NT2/D1 (cell line): Measurements from ENCODE around the gene SLC39A11.

Experiments used
- SUZ12 ChIP-seq: IDR thresholded peaks from 2 replicates; pipeline ENCODE4 v1.6.1; 2011; ENCODE audit not compliant: insufficient read length, insufficient read depth; ENCODE audit errors: extremely low read depth
- YY1 ChIP-seq: IDR thresholded peaks from 2 replicates; pipeline ENCODE4 v1.6.1; 2011; ENCODE audit not compliant: insufficient read length, insufficient read depth
- ZNF274 ChIP-seq: IDR thresholded peaks from 2 replicates; pipeline ENCODE4 v1.6.1; 2011; ENCODE audit warnings: mild to moderate bottlenecking, low read depth, low read length

GRCh38 chr17:72719578-72720493, 372.7 kb downstream of the SLC39A11 start:
- TF ChIP-seq ZNF274 (no peak), YY1 (no peak), SUZ12 (no peak)
